NK-92 treated with Interleukin-12 subunit alpha and Interleukin-12 subunit beta, amount 100 ng/mL, for 24 hours (cell line): ENCODE results near the gene PLEKHO2.

Experiments
- DNase-seq: peaks from one replicate; lab custom pipeline; 2025; lab: John Stamatoyannopoulos, UW

PLEKHO2 gene

GRCh38 chr15:64893481-64894394, 52.0 kb downstream of the PLEKHO2 start:
- peak; percentile 100 for DNase-seq

DNA sequence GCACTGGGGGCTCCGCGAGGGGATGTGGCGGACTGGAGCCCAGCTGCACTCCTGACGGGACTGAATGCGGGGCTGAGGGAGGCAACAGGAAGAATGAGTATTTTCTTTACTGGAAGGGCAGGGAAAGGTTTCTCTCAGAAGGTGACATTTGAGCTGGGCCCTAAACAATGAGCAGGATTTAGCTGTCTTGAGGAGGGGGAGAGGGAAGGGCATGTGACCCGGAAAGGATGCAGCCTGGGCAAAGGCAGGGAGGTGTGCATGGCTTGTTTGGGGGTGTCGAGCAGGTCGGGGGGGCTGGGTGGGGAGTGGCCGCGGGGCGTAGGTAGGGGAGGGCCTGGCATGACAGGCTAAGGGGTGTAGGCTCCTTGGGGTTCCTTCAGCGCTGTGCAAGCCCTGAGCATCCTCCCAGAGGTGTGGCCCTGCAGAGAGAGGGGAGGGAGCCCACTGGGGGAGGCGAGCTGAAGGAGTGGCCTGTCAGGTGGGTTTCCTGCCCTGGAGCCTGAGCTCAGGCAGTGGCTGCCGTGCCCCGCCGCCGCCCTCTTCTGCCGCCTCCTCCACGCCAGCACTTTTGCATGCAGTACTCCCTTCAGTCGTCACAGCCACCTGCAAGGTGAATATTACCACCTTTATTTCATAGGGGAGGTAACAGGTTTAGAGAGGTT, 52.8 kb downstream of the PLEKHO2 start:
- DNase-seq: peak; percentile 94

GRCh38 chr15:64895285-64896065, 53.8 kb downstream of the PLEKHO2 start:
- DNase-seq: peak; percentile 59

DNA sequence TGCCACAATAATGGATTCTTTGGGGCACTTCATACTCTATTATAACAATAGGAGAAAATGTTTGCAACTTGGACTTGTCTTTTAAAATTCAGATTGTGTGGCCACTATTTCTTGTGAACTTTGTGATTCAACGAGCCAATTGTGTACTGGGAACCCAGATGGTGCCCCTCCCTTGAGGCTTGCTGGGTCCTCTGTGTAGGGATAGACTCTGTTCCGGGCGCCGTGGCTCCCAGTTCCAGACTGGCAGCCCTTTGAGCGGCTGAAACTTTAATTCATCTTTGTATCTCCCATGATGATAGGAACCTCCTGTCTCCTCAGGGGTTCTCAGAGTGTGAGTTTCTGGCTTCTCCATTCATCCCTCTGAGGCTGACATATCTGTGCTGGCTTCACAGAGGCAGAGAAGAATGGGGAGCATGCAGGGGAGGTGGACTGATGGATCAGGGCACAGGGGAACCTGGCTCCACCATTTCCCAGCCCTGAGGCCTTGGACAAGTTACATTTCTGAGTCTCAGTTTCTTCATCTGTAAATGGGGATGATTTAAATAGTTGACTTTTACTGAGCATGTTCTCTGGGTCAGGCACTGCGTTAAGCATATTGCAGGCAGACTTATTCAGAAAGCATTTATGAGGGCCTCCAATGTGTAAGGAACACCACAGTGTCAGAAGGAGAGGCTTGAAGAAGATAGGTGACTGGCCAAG, 54.8 kb downstream of the PLEKHO2 start:
- DNase-seq: no peak

DNA sequence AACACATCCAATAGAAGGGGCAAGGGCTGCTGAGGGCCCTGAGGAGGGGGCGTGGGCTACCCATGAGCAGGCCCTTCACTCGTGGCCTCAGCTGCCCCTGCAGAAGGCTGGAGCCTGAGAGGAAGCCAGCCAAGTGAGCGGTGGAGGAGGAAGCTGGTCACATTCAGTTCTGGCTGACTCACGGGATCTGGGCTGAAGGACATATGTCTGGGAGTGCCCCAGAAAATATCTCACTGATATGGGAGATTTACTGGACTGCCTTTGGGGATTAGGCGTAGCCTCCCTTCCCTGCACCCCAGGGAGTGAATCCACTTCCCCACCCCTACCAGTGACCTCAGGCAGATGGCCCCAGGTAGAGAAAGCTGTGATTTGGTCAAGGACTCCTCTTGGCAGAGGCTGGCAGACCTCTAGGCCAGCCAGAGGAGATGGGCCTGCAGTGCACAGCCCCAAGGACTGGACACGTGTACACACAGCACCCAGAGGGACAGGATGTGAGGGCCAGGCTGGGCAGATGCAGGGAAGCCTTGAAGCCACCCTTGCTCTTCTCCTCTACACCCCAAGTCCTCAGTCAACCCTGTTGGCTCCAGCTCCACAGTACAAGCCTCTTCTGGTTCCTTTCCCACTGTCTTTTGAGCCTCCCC, 55.8 kb downstream of the PLEKHO2 start:
- DNase-seq: no peak

DNA sequence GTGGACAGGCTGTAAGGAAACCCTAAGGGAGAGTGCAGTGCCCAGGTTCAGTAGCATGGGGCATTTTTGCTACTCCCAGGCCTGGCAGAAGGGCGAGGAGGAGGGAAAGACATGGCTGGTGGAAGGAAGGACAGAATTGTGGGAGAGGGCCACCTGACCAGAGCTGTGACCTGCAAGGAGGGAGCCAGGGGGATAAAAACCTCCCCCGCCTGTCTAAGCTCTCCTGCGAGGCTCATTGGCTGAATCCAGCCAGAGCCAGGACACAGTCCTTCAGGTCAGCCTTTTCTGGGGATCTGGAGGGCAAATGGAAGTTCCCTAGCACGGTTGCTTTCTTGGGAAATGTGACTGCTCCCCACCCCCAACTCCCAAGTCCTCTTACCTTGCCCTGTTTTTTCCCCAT, 56.7 kb downstream of the PLEKHO2 start:
- DNase-seq: no peak

DNA sequence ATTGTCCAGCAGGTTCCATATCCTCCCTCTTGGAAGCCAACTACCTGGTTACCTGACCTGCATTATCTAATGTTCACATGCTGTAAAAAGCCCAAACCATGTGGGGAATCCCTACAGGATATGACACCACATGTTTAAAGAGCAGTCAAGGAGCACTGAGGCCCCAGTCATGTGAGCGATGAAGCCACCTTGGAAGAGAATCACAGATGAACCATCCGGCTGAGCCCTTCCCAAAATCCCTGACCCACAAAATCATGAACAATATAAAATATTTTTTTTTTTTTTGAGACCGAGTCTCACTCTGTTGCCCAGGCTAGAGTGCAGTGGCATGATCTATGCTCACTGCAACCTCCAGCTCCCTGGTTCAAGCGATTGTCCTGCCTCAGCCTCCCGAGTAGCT, 59.4 kb downstream of the PLEKHO2 start:
- DNase-seq: no peak

DNA sequence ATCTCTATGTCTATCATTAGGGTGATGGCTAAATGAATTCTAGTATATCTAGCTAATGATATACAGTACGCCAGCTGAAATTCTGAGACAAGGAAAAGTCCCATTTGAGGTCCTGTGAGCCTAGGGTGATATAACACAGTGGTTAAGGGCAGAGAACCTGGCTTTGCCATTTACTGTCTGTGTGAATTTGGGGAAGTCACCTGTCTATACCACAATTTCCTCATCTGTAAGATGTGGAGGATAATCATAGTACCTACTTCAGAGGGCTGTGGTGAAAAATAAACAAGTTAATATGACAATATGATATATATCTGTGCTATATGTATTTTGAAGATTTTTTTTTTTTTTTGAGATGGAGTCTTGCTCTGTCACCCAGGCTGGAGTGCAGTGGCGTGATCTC, 60.2 kb downstream of the PLEKHO2 start:
- no peak for DNase-seq

DNA sequence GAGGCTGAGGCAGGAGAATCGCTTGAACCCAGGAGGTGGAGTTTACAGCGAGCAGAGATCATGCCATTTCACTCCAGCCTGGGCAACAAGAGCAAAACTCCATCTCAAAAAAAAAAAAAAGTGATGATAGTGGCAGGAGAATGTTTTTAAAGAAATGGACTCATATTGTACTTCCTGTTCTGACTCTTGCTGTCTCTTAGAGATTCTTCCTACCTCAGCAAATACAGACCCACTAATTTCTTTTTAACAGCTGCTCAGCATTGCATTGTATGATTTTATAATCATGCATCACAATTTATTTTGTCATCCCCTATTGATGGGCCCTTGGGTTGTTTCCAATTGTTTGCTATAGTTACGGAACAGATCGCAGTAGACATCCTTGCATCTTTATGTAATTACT, 61.1 kb downstream of the PLEKHO2 start:
- no peak for DNase-seq

DNA sequence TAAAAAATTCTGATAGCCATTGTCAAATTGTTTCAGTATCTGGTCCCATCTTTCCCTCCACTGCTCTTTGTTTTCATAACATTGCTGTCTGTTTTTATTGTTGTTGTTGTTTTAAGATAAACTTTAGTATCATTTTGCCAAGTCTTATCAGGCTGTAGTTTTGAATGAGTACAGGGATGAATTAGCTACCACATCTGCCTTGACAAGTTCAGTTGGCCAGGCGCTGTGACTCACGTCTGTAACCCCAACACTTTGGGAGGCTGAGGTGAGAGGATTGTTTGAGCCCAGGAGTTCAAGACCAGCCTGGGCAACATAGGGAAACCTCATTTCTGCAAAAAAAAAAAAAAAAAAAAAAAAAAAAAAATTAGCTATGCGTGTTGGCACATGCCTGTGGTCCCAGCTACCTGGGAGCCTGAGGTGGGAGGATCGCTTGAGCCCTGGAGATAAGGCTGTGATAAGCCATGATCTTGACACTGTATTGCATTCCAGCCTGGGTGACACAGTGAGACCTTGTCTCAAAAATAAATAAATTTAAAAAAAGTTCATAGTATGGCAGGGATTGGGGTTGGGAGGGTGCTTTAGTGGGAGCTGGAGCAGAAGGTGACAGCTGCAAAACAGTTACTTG, 61.7 kb downstream of the PLEKHO2 start:
- DNase-seq: no peak

DNA sequence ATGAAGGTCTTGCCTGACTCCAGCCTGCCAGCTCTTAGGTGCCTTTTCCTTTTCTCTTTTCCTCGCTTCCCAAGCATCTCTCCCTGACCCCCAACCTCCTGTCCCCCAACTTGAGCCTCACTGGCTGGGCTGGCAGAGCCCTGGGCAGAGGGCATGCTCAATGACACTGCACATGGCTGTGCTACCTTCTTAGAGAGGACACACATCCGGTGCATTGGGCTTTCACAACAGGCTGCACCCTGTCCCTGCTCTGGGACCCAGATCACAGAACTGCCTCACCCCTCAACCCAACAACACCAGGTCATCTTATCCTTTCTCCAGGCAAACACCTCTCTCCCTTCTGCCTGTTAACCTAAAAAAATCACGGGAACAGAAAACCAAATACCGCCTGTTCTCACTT, 62.5 kb downstream of the PLEKHO2 start:
- DNase-seq: no peak

DNA sequence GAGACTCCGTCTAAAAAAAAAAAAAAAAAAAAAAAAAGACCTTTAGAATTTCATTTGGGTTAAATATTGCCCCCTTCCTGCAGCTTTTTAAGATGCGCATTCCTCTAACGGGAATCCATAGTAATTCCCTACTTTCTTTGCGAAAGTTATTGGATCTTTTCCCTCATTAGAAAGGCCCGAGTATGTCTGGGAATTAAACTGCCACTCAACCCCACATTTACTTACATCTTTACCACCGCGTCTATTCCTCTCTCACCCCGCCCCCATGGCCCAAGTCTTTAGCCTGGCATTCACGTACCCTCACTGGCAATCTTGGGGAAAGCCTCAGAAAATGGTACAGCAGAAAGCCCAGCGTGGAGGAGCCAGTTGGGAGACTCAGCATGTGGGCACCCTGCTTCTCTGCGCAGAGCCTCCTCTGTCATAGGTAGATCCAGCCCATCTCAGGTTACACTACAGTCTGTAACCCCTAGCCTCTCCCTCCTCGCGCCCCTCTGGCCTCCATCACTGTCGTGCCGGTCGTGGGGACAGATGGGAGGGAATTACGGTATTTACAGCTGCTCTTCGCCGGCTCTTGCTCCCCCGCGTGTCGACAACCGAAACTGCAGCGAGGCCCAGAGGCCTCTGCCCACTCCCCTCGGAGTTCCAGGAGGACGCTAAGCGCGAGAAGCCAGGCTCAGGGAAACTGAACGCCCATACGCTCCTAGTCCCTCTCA, 63.6 kb downstream of the PLEKHO2 start:
- no peak for DNase-seq

- DNase-seq: no peak
These were observed 64.2 kb downstream of the PLEKHO2 start for GRCh38 chr15:64905941-64906340.

- DNase-seq: no peak
These were observed 64.7 kb downstream of the PLEKHO2 start for GRCh38 chr15:64906402-64906801.

DNA sequence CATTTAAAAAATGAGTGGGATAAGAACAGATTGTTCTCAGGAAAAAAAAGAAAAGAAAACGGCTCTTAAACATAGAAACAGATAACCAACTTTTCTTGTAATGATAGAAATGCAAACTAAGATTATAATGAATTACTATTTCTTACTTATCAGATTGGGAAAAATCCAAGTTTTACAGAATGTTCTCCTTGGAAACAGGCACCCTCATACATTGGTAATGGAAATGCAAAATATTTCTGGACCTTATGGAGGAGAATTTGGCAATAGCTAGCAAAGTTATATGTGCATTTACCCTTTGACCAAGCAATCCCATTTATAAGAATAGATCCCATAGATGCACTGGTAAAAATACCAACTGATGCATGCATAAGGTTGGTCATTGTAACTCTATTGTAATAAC, 66.3 kb downstream of the PLEKHO2 start:
- DNase-seq: no peak

DNA sequence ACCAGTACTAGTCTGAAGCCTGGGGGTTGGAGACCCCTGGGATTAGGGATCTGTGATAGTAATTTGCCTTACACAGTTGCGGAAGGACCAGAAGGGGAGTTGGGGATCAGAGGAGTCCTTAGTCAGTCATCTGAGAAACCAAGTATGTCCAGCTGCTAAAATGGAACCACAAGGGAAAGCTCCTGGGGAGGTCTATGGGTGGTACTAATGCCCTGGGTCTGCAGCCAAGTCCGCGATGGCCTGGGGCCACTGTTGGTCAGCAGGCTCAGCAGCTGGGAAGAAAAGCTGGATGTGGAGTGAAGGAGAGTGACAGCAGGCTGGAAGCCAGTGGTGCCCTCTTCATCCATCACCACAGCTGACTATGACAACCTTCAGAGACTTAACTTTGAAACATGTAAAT, 67.8 kb downstream of the PLEKHO2 start:
- no peak for DNase-seq

GRCh38 chr15:64911311-64912186, 69.8 kb downstream of the PLEKHO2 start, which contains the start of gene ANKDD1A:
TSS of gene ANKDD1A (plus strand) at chr15:64911902. CDS start at chr15:64911931, 29 bp downstream.
- no peak for DNase-seq

DNA sequence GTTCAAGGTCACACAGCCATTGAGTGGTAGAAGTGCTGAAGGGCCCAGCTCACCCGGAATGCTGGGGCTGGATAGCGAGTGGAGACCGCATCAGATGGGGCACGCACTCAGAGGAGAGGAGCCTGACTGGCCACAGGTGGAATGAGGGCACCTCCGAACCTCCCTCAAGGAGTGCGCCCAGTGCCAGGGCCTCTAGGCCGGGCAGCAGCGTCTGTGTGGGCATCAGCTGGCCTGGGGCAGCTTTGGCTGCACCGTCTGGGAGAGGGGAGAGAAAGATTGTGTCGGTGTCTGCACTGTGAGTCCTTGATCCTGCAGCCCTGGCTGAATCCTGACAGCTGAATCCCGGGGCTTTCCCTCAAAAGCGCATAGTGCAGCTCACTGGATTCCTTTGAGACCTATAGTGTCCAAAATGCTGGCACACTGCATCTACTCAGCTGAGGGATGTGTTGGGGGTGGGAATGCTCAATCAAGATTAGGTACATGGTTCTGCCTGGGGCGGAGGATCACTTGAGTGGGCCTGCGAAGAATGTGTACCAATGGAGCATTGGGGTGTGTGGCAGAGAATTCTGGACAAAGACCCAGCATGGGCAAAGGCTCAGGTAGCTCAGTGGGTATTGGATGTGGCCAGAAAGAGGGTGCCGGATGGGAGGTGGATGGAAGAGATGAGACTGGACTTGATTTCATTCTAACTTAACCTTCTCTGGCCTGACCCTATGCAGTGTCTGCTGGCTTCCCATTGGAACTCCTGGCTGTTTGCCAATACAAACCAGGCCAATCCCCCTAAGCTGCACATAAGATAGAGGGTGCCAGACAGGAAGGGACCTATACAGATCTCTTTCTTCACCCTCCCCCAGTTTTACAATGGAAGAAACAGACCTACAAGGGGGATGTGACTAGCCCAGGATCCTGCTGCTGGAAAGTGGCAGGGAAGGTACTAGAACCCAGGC, 70.9 kb downstream of the PLEKHO2 start:
- DNase-seq: no peak
